GM20000 (cell line): ENCODE measurements around the gene C1QTNF6.

Experiments
- DNase-seq: peaks from one replicate; pipeline ENCODE4 v3.0.0; 2012; ENCODE audit warnings: low spot score
- CTCF ChIP-seq: IDR thresholded peaks from 2 replicates; pipeline ENCODE4 v1.5.1; 2012; ENCODE audit warnings: mild to moderate bottlenecking, control low read depth; ENCODE audit errors: extremely low read depth, missing control alignments

The C1QTNF6 gene

GRCh38 chr22:37157516-37158285, 30.3 kb downstream of the C1QTNF6 start:
- DNase-seq = no peak
- no peak for TF ChIP-seq CTCF

- no peak for DNase-seq
- no peak for TF ChIP-seq CTCF
Observed at GRCh38 chr22:37156686-37157435, 31.2 kb downstream of the C1QTNF6 start.

GRCh38 chr22:37155971-37156370, 32.1 kb downstream of the C1QTNF6 start:
- DNase-seq = no peak
- TF ChIP-seq CTCF = no peak

- TF ChIP-seq CTCF = no peak
- no peak for DNase-seq
Observed at GRCh38 chr22:37154925-37155712, 32.9 kb downstream of the C1QTNF6 start.

GRCh38 chr22:37153901-37154300, 34.1 kb downstream of the C1QTNF6 start:
- DNase-seq = no peak
- no peak for TF ChIP-seq CTCF

GRCh38 chr22:37151401-37151800, 36.6 kb downstream of the C1QTNF6 start:
- DNase-seq = no peak

More at GRCh38 chr22:37151401-37151800, 36.6 kb downstream of the C1QTNF6 start:
- no peak for TF ChIP-seq CTCF
